Measurements from ENCODE around the gene IL17RE.

GRCh38 chr3:9878700-9879099 is 23.9 kb upstream of the IL17RE start:
- TF ChIP-seq CTCF (IDR thresholded peaks at IDR 0.05) (no peak), POLR2A (IDR thresholded peaks at IDR 0.05) (no peak)
